IPS-20b (cell line): ENCODE measurements around the gene AGBL4.

Experiments used
- H3K27ac ChIP-seq: one replicate; pipeline ENCODE4 v1.5.1; 2013; ENCODE audit warnings: low read length
- H3K27me3 ChIP-seq: 2 replicates; pipeline ENCODE4 v1.6.1; 2013; ENCODE audit warnings: mild to moderate bottlenecking, low read length, inconsistent platforms; ENCODE audit not compliant: insufficient read depth
- H3K36me3 ChIP-seq: 2 replicates; pipeline ENCODE4 v1.6.1; 2013; ENCODE audit warnings: low read depth, mild to moderate bottlenecking, inconsistent platforms, low read length, moderate library complexity; ENCODE audit not compliant: insufficient read depth
- H3K4me1 ChIP-seq: 2 replicates; pipeline ENCODE4 v1.6.1; 2013; ENCODE audit warnings: mild to moderate bottlenecking, control low read depth, inconsistent platforms, low read length, moderate library complexity; ENCODE audit not compliant: insufficient read depth
- H3K4me3 ChIP-seq: 2 replicates; pipeline ENCODE4 v1.5.1; 2013; ENCODE audit warnings: mild to moderate bottlenecking, low read length, inconsistent platforms
- H3K9ac ChIP-seq: 2 replicates; pipeline ENCODE4 v1.6.1; 2013; ENCODE audit warnings: low read depth, mild to moderate bottlenecking, inconsistent platforms, low read length, moderate library complexity
- H3K9me3 ChIP-seq: 2 replicates; pipeline ENCODE4 v1.6.1; 2013; ENCODE audit warnings: mild to moderate bottlenecking, low read depth, low read length, inconsistent platforms; ENCODE audit not compliant: insufficient read depth

Gene AGBL4

GRCh38 chr1:48753293-48753692, 1270.5 kb downstream of the AGBL4 start:
- no peak overlapping the region for H3K4me3 ChIP-seq
- no peak overlapping the region for H3K27ac ChIP-seq
- H3K9ac ChIP-seq: no peak overlapping the region
- H3K36me3 ChIP-seq: peaks cover 17% of the 10 kb centered on the region
- H3K9me3 ChIP-seq: no peaks in the 10 kb centered on the region
- H3K27me3 ChIP-seq: no peaks in the 10 kb centered on the region
- H3K4me1 ChIP-seq: no peaks in the 10 kb centered on the region

- H3K9ac ChIP-seq: no peak overlapping the region
- H3K4me1 ChIP-seq: no peaks in the 10 kb centered on the region
- H3K27ac ChIP-seq: no peak overlapping the region
- H3K36me3 ChIP-seq: peaks cover 3% of the 10 kb centered on the region; the same call in 1 of the 2 replicates
- no peak overlapping the region for H3K4me3 ChIP-seq
- H3K27me3 ChIP-seq: no peaks in the 10 kb centered on the region
- no peaks in the 10 kb centered on the region for H3K9me3 ChIP-seq
These were observed 1273.6 kb downstream of the AGBL4 start for GRCh38 chr1:48750109-48750508.

- no peaks in the 10 kb centered on the region for H3K9me3 ChIP-seq
- peaks cover 7% of the 10 kb centered on the region; the same call in 1 of the 2 replicates for H3K36me3 ChIP-seq
- H3K27me3 ChIP-seq: no peaks in the 10 kb centered on the region
- no peak overlapping the region for H3K4me3 ChIP-seq
- H3K4me1 ChIP-seq: no peaks in the 10 kb centered on the region
- no peak overlapping the region for H3K27ac ChIP-seq
- H3K9ac ChIP-seq: no peak overlapping the region
These were observed 1274.7 kb downstream of the AGBL4 start for GRCh38 chr1:48749068-48749467.

- H3K4me1 ChIP-seq: no peaks in the 10 kb centered on the region
- H3K27me3 ChIP-seq: no peaks in the 10 kb centered on the region
- H3K9ac ChIP-seq: no peak overlapping the region
- H3K27ac ChIP-seq: no peak overlapping the region
- H3K9me3 ChIP-seq: no peaks in the 10 kb centered on the region
- H3K4me3 ChIP-seq: no peak overlapping the region
- peaks cover 9% of the 10 kb centered on the region; the same call in 1 of the 2 replicates for H3K36me3 ChIP-seq
These were observed 1276.8 kb downstream of the AGBL4 start for GRCh38 chr1:48746906-48747305.

GRCh38 chr1:48744032-48744431, 1279.7 kb downstream of the AGBL4 start:
- no peak overlapping the region for H3K4me3 ChIP-seq
- H3K36me3 ChIP-seq: 0 out of 2 replicates have a peak, but pooled peaks cover 25% of the 10 kb centered on the region
- H3K9ac ChIP-seq: no peak overlapping the region
- no peak overlapping the region for H3K27ac ChIP-seq
- H3K27me3 ChIP-seq: no peaks in the 10 kb centered on the region
- no peaks in the 10 kb centered on the region for H3K4me1 ChIP-seq
- no peaks in the 10 kb centered on the region for H3K9me3 ChIP-seq

- no peak overlapping the region for H3K27ac ChIP-seq
- no peaks in the 10 kb centered on the region for H3K4me1 ChIP-seq
- H3K9ac ChIP-seq: no peak overlapping the region
- H3K4me3 ChIP-seq: no peak overlapping the region
- 0 out of 2 replicates have a peak, but pooled peaks cover 25% of the 10 kb centered on the region for H3K36me3 ChIP-seq
- H3K9me3 ChIP-seq: no peaks in the 10 kb centered on the region
- no peaks in the 10 kb centered on the region for H3K27me3 ChIP-seq
These were observed 1280.3 kb downstream of the AGBL4 start for GRCh38 chr1:48743480-48743879.

GRCh38 chr1:48741380-48741779, 1282.4 kb downstream of the AGBL4 start:
- H3K4me3 ChIP-seq: no peak overlapping the region
- peaks cover 25% of the 10 kb centered on the region; the same call in 1 of the 2 replicates for H3K36me3 ChIP-seq
- H3K27me3 ChIP-seq: no peaks in the 10 kb centered on the region
- no peak overlapping the region for H3K9ac ChIP-seq
- H3K4me1 ChIP-seq: no peaks in the 10 kb centered on the region
- H3K27ac ChIP-seq: no peak overlapping the region
- H3K9me3 ChIP-seq: no peaks in the 10 kb centered on the region

- Histone ChIP-seq H3K27ac (no peak overlapping the region), H3K9ac (no peak overlapping the region), H3K4me3 (no peak overlapping the region), H3K27me3 (no peaks in the 10 kb centered on the region), H3K36me3 (peaks cover 32% of the 10 kb centered on the region; the same call in 1 of the 2 replicates), H3K4me1 (peaks cover 5% of the 10 kb centered on the region; the same call in 1 of the 2 replicates), H3K9me3 (no peaks in the 10 kb centered on the region)
These were observed 1283.1 kb downstream of the AGBL4 start for GRCh38 chr1:48740621-48741020.

- Histone ChIP-seq H3K27me3 (no peaks in the 10 kb centered on the region), H3K9me3 (no peaks in the 10 kb centered on the region), H3K9ac (no peak overlapping the region), H3K4me1 (peaks cover 5% of the 10 kb centered on the region; the same call in 1 of the 2 replicates), H3K4me3 (no peak overlapping the region), H3K36me3 (peaks cover 43% of the 10 kb centered on the region), H3K27ac (no peak overlapping the region)
These were observed 1284.7 kb downstream of the AGBL4 start for GRCh38 chr1:48739091-48739490.

- Histone ChIP-seq H3K9me3 (no peaks in the 10 kb centered on the region), H3K27me3 (no peaks in the 10 kb centered on the region), H3K27ac (no peak overlapping the region), H3K4me1 (peaks cover 5% of the 10 kb centered on the region; the same call in 1 of the 2 replicates), H3K4me3 (no peak overlapping the region), H3K9ac (no peak overlapping the region), H3K36me3 (peaks cover 50% of the 10 kb centered on the region)
These were observed 1285.4 kb downstream of the AGBL4 start for GRCh38 chr1:48738356-48738755.

GRCh38 chr1:48735796-48736195, 1288.0 kb downstream of the AGBL4 start:
- no peak overlapping the region for H3K27ac ChIP-seq
- no peak overlapping the region for H3K4me3 ChIP-seq
- H3K27me3 ChIP-seq: no peaks in the 10 kb centered on the region
- no peaks in the 10 kb centered on the region for H3K9me3 ChIP-seq
- H3K4me1 ChIP-seq: peaks cover 5% of the 10 kb centered on the region; the same call in 1 of the 2 replicates
- no peak overlapping the region for H3K9ac ChIP-seq
- H3K36me3 ChIP-seq: peaks cover 53% of the 10 kb centered on the region

GRCh38 chr1:48730164-48730910, 1293.4 kb downstream of the AGBL4 start:
- no peaks in the 10 kb centered on the region for H3K9me3 ChIP-seq
- no peak overlapping the region for H3K4me3 ChIP-seq
- peaks cover 42% of the 10 kb centered on the region for H3K36me3 ChIP-seq
- H3K9ac ChIP-seq: no peak overlapping the region
- H3K27me3 ChIP-seq: no peaks in the 10 kb centered on the region
- no peak overlapping the region for H3K27ac ChIP-seq
- H3K4me1 ChIP-seq: no peaks in the 10 kb centered on the region
